HEK293 (cell line): ENCODE results near the gene PIP4K2A.

ENCODE experiments used
- CTCF ChIA-PET: fragments of 350-600 bp; formaldehyde crosslinking; extraction: SDS; loops from one replicate; lab custom pipeline; 2021; ENCODE audit warnings: antibody characterized with exemption; lab: Yijun Ruan, JAX
- POLR2A ChIA-PET: fragments of 300-600 bp; formaldehyde crosslinking; extraction: SDS; loops from one replicate; lab custom pipeline; 2020; ENCODE audit warnings: antibody characterized with exemption, inconsistent platforms; lab: Yijun Ruan, JAX
- H3K27ac ChIP-seq: fragments of 200-500 bp; sonication (Bioruptor generic); 2 replicates; pipeline ENCODE4 v1.5.1; 2014; ENCODE audit warnings: low read depth, low read length, control low read depth, inconsistent platforms; ENCODE audit errors: extremely low read depth
- H3K36me3 ChIP-seq, 2 experiments: fragments of 200-500 bp in 1 of 2; sonication (Bioruptor generic) in 1 of 2; 1 replicate in 1 of 2; 2 replicates in 1 of 2; pipeline ENCODE4 v1.5.1; 2014 to 2017; ENCODE audit warnings: inconsistent platforms in 2 of 2, low read length in 2 of 2; ENCODE audit not compliant: control insufficient read depth in 2 of 2, insufficient read depth in 1 of 2
- H3K4me1 ChIP-seq: fragments of 200-500 bp; sonication (Bioruptor generic); 2 replicates; pipeline ENCODE4 v1.5.1; 2014; ENCODE audit warnings: mild to moderate bottlenecking, low read length, inconsistent platforms; ENCODE audit not compliant: control insufficient read depth, insufficient read depth
- H3K4me3 ChIP-seq: 2 replicates; pipeline ENCODE4 v1.5.1; 2011; ENCODE audit warnings: low read depth, mild to moderate bottlenecking, control low read depth, low read length, moderate library complexity
- H3K9me3 ChIP-seq: fragments of 200-500 bp; sonication (Bioruptor generic); 2 replicates; pipeline ENCODE4 v1.5.1; 2014; ENCODE audit warnings: low read depth, low read length, inconsistent platforms; ENCODE audit not compliant: control insufficient read depth, insufficient read depth
- BCL11A ChIP-seq: fragments of 450-650 bp; formaldehyde crosslinking; IDR thresholded peaks from 2 replicates; pipeline ENCODE4 v1.5.1; 2016; ENCODE audit warnings: low read depth, missing biosample characterization, missing genetic modification characterization
- FEZF1 ChIP-seq: fragments of 450-650 bp; formaldehyde crosslinking; IDR thresholded peaks from 2 replicates; pipeline ENCODE4 v1.5.1; 2016; ENCODE audit warnings: missing biosample characterization, missing genetic modification characterization
- KLF1 ChIP-seq: fragments of 450-650 bp; formaldehyde crosslinking; IDR thresholded peaks from 2 replicates; pipeline ENCODE4 v1.5.1; 2016; ENCODE audit warnings: missing biosample characterization, missing genetic modification characterization
- SCRT2 ChIP-seq: fragments of 450-650 bp; formaldehyde crosslinking; IDR thresholded peaks from 2 replicates; pipeline ENCODE4 v1.5.1; 2016; ENCODE audit warnings: missing biosample characterization, missing genetic modification characterization
- ZFP41 ChIP-seq: fragments of 450-650 bp; formaldehyde crosslinking; IDR thresholded peaks from 2 replicates; pipeline ENCODE4 v1.5.1; 2016; ENCODE audit warnings: missing biosample characterization, missing genetic modification characterization, borderline replicate concordance
- ZIC2 ChIP-seq: fragments of 450-650 bp; formaldehyde crosslinking; IDR thresholded peaks from 2 replicates; pipeline ENCODE4 v1.5.1; 2016; ENCODE audit warnings: missing biosample characterization, missing genetic modification characterization
- ZNF335 ChIP-seq: fragments of 450-650 bp; formaldehyde crosslinking; conservative IDR thresholded peaks from 2 replicates; pipeline ENCODE4 v1.5.1; 2016; ENCODE audit warnings: missing biosample characterization, missing genetic modification characterization
- ZNF513 ChIP-seq: fragments of 450-650 bp; IDR thresholded peaks from 2 replicates; pipeline ENCODE4 v1.5.1; 2018; ENCODE audit warnings: missing biosample characterization, missing genetic modification characterization
- ZNF555 ChIP-seq: fragments of 450-650 bp; formaldehyde crosslinking; conservative IDR thresholded peaks from 2 replicates; pipeline ENCODE4 v1.5.1; 2017; ENCODE audit warnings: missing biosample characterization, mild to moderate bottlenecking, missing genetic modification characterization, inconsistent platforms
- ZNF596 ChIP-seq: fragments of 450-650 bp; IDR thresholded peaks from 2 replicates; pipeline ENCODE4 v1.5.0; 2018; ENCODE audit warnings: missing biosample characterization, mild to moderate bottlenecking, missing genetic modification characterization, moderate library complexity
- ZNF658 ChIP-seq: fragments of 450-650 bp; formaldehyde crosslinking; IDR thresholded peaks from 2 replicates; pipeline ENCODE4; 2016; ENCODE audit warnings: missing biosample characterization, missing genetic modification characterization
- ZSCAN23 ChIP-seq: fragments of 450-650 bp; formaldehyde crosslinking; IDR thresholded peaks from 2 replicates; pipeline ENCODE4 v1.5.1; 2016; ENCODE audit warnings: missing biosample characterization, missing genetic modification characterization

The PIP4K2A gene

GRCh38 chr10:22541900-22542299, 172.5 kb downstream of the PIP4K2A start:
- ChIA-PET CTCF (interaction anchor here (0.6 to 0.9 kb wide), 3 partner anchors 8 to 447 kb away, joined by 3 to 5 read pairs (median 3); no protein-coding TSS in a partner anchor), POLR2A (no interaction called here)
- H3K4me3 ChIP-seq: no peak overlapping the region
- TF ChIP-seq KLF1 (tag by site-specific recombination) (peak; percentile 60; the same call in 1 of the 2 replicates), ZSCAN23 (tag by site-specific recombination) (no peak), BCL11A (tag by site-specific recombination) (no peak)
- TF ChIP-seq, all 188 proteins: peak for 1
- peaks cover 4 to 35% of the 10 kb centered on the region in 2 experiments; a peak in 2 of 3 replicates for H3K36me3 ChIP-seq
- H3K27ac ChIP-seq: no peak overlapping the region
- no peaks in the 10 kb centered on the region for H3K9me3 ChIP-seq
- no peaks in the 10 kb centered on the region for H3K4me1 ChIP-seq

GRCh38 chr10:22539579-22540298, 174.6 kb downstream of the PIP4K2A start:
- H3K27ac ChIP-seq: no peak overlapping the region
- ChIA-PET CTCF (no interaction called here), POLR2A (interaction anchor here (0.6 kb wide), 1 partner anchor 166 kb away, joined by 3 read pairs; no protein-coding TSS in a partner anchor)
- H3K4me3 ChIP-seq: no peak overlapping the region
- peaks cover 9% of the 10 kb centered on the region for H3K4me1 ChIP-seq
- TF ChIP-seq ZNF596 (tag by site-specific recombination): peak; percentile 84
- TF ChIP-seq FEZF1 (tag by site-specific recombination): no peak
- H3K36me3 ChIP-seq: peaks cover 4 to 35% of the 10 kb centered on the region in 2 experiments; a peak in 2 of 3 replicates
- H3K9me3 ChIP-seq: no peaks in the 10 kb centered on the region

DNA sequence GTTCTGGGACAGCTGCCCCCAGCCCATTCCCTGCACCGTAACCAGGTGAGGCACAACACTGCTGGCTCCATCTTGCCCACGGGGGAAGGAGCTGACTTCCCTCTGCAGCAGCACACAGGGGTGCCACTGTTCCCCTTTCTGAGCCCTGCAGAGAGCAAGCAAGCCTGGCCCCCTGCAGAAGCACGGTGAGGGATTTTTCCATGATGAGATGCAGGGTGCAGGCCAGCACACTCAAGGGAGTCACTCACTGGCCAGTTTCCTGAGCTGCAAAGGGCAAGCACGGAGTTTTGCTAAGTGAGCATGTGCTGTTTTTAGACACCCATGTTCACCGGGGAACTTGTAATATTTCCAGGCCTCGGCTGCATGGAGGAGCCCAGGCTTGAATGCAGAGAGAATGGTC, 176.6 kb downstream of the PIP4K2A start:
- Histone ChIP-seq H3K4me1 (peaks cover 13% of the 10 kb centered on the region), H3K4me3 (no peak overlapping the region), H3K27ac (no peak overlapping the region), H3K9me3 (no peaks in the 10 kb centered on the region), H3K36me3 (peaks cover 4 to 35% of the 10 kb centered on the region in 2 experiments; a peak in 2 of 3 replicates)
- POLR2A ChIA-PET: no interaction called here
- CTCF ChIA-PET: interaction anchor here (1.1 kb wide), 1 partner anchor 36 kb away, joined by 4 read pairs; no protein-coding TSS in a partner anchor
- no peak for TF ChIP-seq ZNF555 (tag by site-specific recombination)
- peak; percentile 57; the same call in 1 of the 2 replicates for TF ChIP-seq ZIC2 (tag by site-specific recombination)

- POLR2A ChIA-PET: no interaction called here
- Histone ChIP-seq H3K4me3 (no peak overlapping the region), H3K27ac (no peak overlapping the region), H3K9me3 (no peaks in the 10 kb centered on the region), H3K36me3 (peaks cover 4 to 28% of the 10 kb centered on the region in 2 experiments; a peak in 2 of 3 replicates), H3K4me1 (peaks cover 13% of the 10 kb centered on the region)
- no peak for TF ChIP-seq ZFP41
- TF ChIP-seq SCRT2 (tag by site-specific recombination): no peak
- no peak for TF ChIP-seq ZNF513 (tag by site-specific recombination)
- TF ChIP-seq KLF1 (tag by site-specific recombination): no peak
- TF ChIP-seq ZNF335 (tag by site-specific recombination): no peak
- TF ChIP-seq ZNF658 (tag by site-specific recombination): no peak
- CTCF ChIA-PET: no interaction called here
Observed at GRCh38 chr10:22536620-22537019, 177.8 kb downstream of the PIP4K2A start.
